IPS-NIHi11 (cell line): ENCODE results near the gene UBE2QL1.

Experiments
- DNase-seq: peaks from one replicate; pipeline ENCODE4 v3.0.0; 2012; ENCODE audit warnings: mixed read lengths, low spot score

The UBE2QL1 gene

GRCh38 chr5:6430418-6431028, 18.1 kb upstream of the UBE2QL1 start:
- no peak for DNase-seq

- DNase-seq: no peak
These were observed 17.2 kb upstream of the UBE2QL1 start for GRCh38 chr5:6431214-6432195.

- no peak for DNase-seq
These were observed 16.5 kb upstream of the UBE2QL1 start for GRCh38 chr5:6432206-6432605.

DNA sequence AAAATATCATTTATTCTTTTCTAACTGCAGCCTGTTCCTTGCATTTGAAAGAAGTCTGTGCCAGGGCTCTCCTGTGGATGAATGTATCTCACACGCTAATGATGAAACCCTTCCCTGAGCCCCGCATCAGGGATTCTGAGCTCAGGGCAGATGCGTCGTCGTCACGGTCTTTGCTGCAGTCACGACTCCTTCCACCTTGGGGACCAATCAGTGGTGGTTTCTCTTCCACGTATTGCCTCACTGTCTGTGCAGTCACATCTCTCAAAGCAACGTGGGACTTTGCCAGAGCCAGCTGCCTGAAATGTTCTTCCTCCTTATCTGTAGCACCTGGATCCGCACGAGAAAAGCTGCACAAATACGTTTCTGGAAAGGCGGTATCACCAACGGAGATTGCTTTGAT, 13.9 kb upstream of the UBE2QL1 start:
- DNase-seq: no peak

GRCh38 chr5:6435356-6435755, 13.3 kb upstream of the UBE2QL1 start:
- DNase-seq: peak; percentile 64

DNA sequence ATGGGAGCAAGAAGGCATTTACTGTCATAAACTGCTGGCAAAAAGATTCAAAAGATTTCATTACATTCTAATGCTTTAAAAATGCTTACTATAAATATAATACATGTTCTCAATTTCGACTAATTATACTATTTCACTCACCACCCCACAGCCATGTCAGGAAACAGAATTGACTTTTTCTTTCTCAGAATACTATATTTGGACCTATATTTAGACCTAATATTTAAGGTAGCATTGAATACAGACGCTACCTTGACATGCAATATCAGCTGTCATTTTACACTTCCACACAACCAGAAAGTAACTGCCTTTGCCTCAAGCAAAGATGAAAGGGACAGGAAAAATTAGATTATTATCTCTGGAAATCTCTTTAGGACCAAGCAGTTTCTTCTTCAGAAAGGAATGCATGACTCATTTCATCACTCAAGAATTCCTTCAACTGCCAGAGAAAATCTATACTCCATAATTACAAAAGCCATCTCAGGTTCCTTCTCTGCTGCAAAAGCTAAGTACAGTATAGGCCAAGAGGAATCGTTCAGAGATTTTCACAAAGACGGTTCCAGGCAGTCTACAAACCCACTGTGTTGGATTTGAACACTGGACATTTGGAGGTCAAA, 11.8 kb upstream of the UBE2QL1 start:
- DNase-seq: no peak

DNA sequence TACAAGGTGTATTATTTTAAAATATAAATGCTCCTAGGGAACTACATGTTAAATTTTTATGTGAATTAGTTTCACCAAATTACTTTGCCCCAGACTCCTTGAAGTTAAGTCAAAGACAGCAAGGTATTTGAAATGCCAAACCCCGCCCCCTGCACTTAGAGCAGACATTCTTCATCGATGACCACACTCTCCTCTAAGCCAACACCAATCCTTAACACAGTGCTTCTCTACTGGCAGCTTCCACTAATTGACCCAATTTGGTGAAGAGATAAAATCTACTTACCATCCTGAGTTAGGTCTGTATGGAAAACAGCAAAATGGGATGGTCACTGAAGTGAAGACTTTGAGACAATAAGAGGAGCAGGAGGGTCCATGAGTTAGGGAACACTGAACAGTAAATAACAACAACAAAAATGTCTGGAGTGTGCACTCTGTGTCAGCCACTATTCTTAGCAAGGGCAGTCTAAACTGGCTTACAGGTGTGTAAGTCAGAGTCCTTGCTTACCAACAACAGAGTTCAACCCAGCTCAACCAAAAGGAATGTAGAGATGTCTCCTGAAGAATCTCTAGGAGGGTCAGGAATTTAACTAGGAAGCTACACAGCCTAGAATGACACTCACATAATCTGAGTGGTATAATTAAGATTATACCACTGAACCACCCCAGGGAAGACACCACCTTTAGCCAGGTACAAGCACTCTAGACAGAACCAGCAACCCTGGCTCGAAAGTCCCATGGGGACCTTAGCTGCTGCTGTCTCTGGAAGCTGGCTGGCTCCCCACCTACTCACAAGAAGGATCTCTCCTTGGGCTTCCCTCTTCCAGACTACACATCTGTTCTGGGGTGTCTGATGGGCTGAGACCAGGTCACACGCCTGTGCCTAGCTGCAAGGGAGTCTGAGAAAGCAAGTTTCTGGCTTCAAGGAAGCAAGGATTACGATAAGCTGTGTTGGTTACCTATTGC, 8.8 kb upstream of the UBE2QL1 start:
- no peak for DNase-seq

- no peak for DNase-seq
These were observed 6.3 kb upstream of the UBE2QL1 start for GRCh38 chr5:6442333-6442732.

DNA sequence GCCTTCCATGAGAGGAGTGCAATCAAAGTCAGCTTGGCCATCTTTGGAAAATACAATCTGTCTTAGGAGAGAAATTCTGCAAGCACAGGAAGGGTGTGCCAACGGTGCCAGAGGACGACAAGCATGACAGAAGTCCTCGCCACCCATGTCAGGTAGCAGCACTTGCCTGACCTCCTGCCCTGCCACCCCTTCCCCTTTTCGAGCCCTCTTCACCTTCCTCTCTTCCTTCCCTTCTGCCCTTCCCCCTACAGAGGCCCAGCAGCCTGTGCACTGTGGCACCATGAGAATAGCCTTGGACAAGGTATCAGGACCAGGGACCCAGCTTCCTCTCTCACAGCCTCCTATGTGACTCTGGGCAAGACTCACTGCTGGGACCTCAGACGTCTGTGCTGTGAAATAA, 5.3 kb upstream of the UBE2QL1 start:
- DNase-seq: no peak

DNA sequence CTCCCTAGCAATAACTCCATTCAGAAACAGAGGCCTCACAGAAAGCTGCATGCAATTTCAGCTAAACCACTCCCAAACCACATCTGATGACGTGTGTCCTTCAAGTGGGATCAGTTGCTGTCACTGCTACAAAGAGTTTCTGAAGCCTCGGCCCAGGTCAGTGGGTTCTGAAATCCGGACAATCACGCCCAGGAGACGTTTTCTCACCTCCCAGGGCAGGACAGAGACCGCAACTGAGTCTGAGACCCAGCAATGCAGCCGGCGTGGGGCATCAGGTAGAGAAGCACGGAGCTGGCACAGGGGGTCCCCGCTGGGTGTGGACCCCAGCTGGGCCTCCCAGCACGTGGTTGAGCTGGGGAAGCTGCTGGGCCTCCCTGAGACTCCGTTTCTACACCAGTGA, 2.6 kb upstream of the UBE2QL1 start:
- DNase-seq: no peak

DNA sequence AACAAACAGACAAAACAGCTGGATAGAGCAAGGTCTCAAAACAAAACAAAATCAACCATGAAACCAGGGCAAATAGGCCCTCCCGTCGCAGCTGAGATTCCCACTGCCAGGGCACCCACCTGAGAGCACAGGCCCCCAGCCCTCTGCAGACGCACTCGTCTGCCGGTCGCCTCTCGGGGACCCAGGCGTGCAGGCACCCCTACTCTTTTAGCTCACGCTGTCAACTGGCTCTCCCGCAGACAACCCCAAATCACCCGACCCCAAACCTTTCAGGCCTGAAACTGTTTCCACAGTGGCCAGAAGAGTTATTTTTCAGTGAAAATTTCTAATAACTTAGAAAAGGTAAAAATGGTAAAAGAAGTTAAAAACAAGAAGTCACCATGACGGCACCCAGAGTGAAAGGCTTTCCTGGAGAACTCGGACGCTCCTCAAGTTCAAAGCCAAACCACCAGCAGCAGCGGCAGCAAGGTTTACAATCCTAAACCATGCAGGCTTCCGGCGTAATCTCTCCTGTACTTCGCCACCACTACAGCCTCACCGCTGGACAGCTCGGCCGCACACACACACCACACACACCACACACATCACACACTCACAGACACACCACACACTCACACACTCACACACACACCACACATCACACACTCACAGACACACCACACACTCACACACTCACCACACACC, 1.9 kb upstream of the UBE2QL1 start:
- no peak for DNase-seq

GRCh38 chr5:6447384-6448140, 1.1 kb upstream of the UBE2QL1 start:
- no peak for DNase-seq

GRCh38 chr5:6448141-6448491, 543 bp upstream of the UBE2QL1 start:
- DNase-seq: no peak

GRCh38 chr5:6449465-6450158, 953 bp downstream of the UBE2QL1 start:
- no peak for DNase-seq

- no peak for DNase-seq
These were observed 1.7 kb downstream of the UBE2QL1 start for GRCh38 chr5:6450319-6450833.

DNA sequence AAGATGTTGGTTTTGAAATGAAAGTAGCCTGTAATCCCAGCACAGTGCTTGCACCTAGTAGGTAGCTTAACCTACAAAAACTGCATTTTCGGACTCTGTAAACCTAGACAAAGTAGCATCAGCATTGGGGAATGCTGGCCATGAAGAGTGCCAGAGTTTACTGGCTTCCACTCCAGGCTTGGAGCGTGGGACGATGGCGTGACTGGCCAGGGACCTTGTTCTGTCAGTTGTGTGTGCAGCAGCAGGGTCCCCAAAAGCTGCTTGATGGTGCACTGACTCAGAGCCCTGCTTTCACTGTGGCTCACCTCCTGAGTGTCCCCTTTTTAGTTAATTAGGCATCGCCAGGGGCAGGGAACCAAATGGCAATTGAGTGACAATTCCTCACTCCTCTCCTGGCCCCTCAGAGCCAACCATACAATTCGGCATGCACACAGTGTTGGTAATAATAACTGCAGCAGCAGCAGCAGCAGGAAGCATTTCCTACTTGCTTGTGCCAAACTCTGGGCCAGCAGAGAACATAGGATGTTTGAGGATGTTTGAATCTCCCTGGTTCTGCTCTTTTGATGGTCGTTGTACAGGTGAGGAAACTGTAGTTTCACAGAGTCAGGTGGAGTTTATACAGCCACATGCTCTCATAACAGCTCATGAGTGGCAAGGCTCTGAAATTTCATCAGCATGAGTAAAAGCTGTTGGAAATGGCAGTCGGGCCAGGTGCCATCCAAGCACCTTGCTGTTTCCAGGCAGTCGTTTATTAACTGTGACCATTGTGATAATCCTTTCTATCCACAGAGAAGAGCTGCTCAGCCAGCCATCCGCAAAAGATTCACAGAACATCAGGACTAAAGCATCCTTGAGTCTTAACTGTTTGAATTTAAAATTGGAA, 4.2 kb downstream of the UBE2QL1 start:
- no peak for DNase-seq

GRCh38 chr5:6453937-6454560, 5.4 kb downstream of the UBE2QL1 start:
- no peak for DNase-seq

GRCh38 chr5:6454628-6455053, 6.0 kb downstream of the UBE2QL1 start:
- DNase-seq: no peak
